ENCODE data around the gene TRIM4.

Gene TRIM4

DNA sequence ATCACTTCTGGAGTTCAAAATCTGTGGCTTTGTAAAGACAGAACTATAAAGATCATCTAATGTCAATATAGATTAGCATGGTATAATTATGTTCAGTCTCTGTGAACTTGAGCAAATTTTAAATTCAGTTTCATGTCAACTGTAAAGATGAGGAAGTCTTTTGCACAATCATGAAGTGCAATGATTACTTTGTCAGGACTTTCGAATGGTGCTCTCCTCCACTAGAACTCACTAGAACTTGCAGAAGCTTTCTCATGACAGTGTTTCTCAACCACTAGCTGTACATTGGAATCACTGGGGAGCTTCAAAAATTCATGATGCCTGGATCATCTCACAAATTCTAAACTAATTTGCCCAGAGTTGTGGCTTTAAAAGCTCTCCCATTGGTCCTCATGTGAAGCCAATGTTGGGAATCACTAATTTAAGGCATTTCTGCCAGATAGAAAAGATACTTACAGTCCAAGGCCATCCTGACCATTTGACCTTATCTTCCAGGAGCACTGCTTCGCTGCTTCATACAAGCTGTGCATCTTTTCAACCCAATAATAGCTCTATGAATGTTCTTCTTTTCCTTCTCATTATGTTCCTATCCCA, 55.4 kb downstream of the TRIM4 start:
- Histone ChIP-seq H3K4me3 (ENCODE audit: insufficient read length, low read depth) (no peak overlapping the region), H3K27me3 (ENCODE audit: insufficient read depth, insufficient read length) (no peaks in the 10 kb centered on the region), H3K9ac (ENCODE audit: insufficient read length, low read depth) (no peak overlapping the region), H3K36me3 (ENCODE audit: insufficient read depth, insufficient read length, low read length) (no peaks in the 10 kb centered on the region), H3K4me1 (ENCODE audit: insufficient read depth, insufficient read length) (no peaks in the 10 kb centered on the region), H3K9me3 (ENCODE audit: insufficient read depth, low read length) (peaks cover 25% of the 10 kb centered on the region)
- TF ChIP-seq SUZ12 (IDR thresholded peaks at IDR 0.05; ENCODE audit: extremely low read depth, insufficient read depth, insufficient read length) (no peak), ZNF274 (IDR thresholded peaks at IDR 0.05; ENCODE audit: low read depth, low read length) (no peak), YY1 (IDR thresholded peaks at IDR 0.05; ENCODE audit: insufficient read depth, insufficient read length) (no peak)
- no peak for DNase-seq (ENCODE audit: low read depth, low spot score)

DNA sequence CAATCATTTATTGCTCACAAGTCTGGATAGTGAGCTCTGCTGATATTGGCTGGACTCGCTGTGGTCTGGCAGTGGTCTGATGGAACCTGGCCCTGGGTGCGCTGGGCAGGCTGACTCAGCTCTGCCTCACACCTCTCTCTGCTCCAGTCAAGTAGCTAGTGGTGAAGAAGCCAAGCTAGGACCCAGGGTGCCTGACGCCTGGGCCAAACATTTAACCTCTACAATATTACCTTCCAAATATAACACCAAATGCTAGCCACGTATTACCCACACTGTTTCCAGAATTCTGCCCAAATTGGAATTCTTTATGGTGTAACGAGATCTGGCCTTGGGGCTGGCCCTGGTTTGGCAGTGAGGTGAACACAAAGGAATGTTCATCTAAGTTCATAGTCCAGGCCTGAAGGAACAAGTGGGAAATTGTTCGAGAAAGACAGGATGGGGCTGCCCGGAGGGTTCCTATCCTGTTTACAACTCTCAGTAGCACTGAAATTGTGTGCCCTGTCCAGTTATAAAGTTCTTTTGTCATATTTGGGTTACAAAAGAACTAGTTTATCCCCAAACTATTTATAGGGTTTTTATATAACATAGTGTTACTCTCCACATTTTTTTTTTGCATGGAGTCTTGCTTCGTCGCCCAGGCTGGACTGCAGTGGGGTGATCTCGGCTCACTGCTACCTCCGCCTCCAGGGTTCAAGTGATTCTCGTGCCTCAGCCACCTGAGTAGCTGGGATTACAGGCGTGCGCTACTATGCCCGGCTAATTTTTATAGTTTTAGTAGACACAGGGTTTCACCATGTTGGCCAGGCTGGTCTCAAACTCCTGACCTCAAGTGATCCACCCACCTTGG, 58.8 kb downstream of the TRIM4 start:
- Histone ChIP-seq H3K9me3 (ENCODE audit: insufficient read depth, low read length) (peaks cover 25% of the 10 kb centered on the region), H3K4me1 (ENCODE audit: insufficient read depth, insufficient read length) (no peaks in the 10 kb centered on the region), H3K36me3 (ENCODE audit: insufficient read depth, insufficient read length, low read length) (no peaks in the 10 kb centered on the region), H3K27me3 (ENCODE audit: insufficient read depth, insufficient read length) (no peaks in the 10 kb centered on the region), H3K4me3 (ENCODE audit: insufficient read length, low read depth) (no peak overlapping the region), H3K9ac (ENCODE audit: insufficient read length, low read depth) (no peak overlapping the region)
- DNase-seq (ENCODE audit: low read depth, low spot score), result no peak
- TF ChIP-seq YY1 (IDR thresholded peaks at IDR 0.05; ENCODE audit: insufficient read depth, insufficient read length) (no peak), SUZ12 (IDR thresholded peaks at IDR 0.05; ENCODE audit: extremely low read depth, insufficient read depth, insufficient read length) (no peak), ZNF274 (IDR thresholded peaks at IDR 0.05; ENCODE audit: low read depth, low read length) (no peak)

DNA sequence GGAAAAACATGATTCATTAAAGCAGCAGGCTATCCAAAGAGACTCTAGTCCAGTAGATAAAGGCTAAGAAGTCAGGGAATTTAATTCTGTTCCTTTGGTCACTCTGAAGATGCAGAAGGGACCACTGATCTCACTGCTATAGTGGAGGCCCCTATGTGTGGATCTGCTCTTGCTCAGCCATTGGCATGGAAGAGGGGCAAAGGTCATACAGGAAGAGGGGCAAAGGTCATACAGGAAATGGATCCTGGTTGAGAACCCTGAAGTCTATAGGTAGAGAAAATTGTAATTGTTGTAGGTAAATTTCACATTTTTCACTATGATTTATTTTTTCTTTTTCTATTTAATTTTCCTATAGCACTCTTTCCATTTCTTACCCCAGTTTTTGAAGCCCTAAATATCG, 64.1 kb downstream of the TRIM4 start:
- Histone ChIP-seq H3K4me1 (ENCODE audit: insufficient read depth, insufficient read length) (no peaks in the 10 kb centered on the region), H3K9me3 (ENCODE audit: insufficient read depth, low read length) (no peaks in the 10 kb centered on the region), H3K4me3 (ENCODE audit: insufficient read length, low read depth) (no peak overlapping the region), H3K9ac (ENCODE audit: insufficient read length, low read depth) (no peak overlapping the region), H3K36me3 (ENCODE audit: insufficient read depth, insufficient read length, low read length) (no peaks in the 10 kb centered on the region), H3K27me3 (ENCODE audit: insufficient read depth, insufficient read length) (no peaks in the 10 kb centered on the region)
- DNase-seq (ENCODE audit: low read depth, low spot score), result no peak
- TF ChIP-seq YY1 (IDR thresholded peaks at IDR 0.05; ENCODE audit: insufficient read depth, insufficient read length), result no peak
- TF ChIP-seq SUZ12 (IDR thresholded peaks at IDR 0.05; ENCODE audit: extremely low read depth, insufficient read depth, insufficient read length), result no peak
- no peak for TF ChIP-seq ZNF274 (IDR thresholded peaks at IDR 0.05; ENCODE audit: low read depth, low read length)

DNA sequence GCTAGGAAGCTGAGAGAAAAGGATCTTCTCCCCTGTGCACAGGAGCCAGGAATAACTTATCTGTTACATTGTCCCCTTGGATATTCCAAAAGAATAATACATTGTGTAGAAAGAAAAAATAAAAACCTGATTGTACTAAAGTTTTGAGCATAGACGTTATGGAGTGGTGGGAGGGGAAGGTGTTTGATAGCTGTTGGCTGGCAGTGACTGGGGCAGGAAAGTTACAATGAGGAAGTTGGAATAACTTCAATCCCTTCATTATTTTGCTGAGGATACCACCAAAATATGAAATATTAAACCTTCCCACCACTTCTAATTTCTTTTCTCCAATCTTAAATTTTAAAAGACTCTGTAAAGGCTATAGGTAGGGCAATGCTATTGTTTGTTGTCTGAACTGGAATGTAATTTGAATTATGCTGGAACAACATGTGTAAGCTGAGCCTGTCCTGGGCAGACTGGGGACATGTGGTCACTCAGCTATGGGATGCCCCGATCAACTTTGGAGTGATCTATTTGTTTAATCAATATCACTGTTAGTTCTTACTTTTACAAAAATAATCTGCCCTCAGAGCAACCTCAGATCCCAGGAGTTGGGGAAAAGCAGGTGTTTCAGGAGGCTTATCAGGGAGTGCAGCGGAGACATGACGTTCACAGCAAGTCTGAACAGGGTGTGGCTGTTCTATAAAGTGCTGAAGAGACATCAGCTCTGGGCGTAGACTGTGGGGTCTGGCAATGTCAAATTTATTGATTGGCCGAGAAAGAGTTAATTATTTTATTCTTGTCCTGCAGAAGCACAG, 70.7 kb downstream of the TRIM4 start:
- Histone ChIP-seq H3K9me3 (ENCODE audit: insufficient read depth, low read length) (no peaks in the 10 kb centered on the region), H3K4me1 (ENCODE audit: insufficient read depth, insufficient read length) (no peaks in the 10 kb centered on the region), H3K4me3 (ENCODE audit: insufficient read length, low read depth) (no peak overlapping the region), H3K27me3 (ENCODE audit: insufficient read depth, insufficient read length) (no peaks in the 10 kb centered on the region), H3K9ac (ENCODE audit: insufficient read length, low read depth) (no peak overlapping the region), H3K36me3 (ENCODE audit: insufficient read depth, insufficient read length, low read length) (no peaks in the 10 kb centered on the region)
- DNase-seq (ENCODE audit: low read depth, low spot score), result no peak
- TF ChIP-seq YY1 (IDR thresholded peaks at IDR 0.05; ENCODE audit: insufficient read depth, insufficient read length) (no peak), ZNF274 (IDR thresholded peaks at IDR 0.05; ENCODE audit: low read depth, low read length) (no peak), SUZ12 (IDR thresholded peaks at IDR 0.05; ENCODE audit: extremely low read depth, insufficient read depth, insufficient read length) (no peak)

DNA sequence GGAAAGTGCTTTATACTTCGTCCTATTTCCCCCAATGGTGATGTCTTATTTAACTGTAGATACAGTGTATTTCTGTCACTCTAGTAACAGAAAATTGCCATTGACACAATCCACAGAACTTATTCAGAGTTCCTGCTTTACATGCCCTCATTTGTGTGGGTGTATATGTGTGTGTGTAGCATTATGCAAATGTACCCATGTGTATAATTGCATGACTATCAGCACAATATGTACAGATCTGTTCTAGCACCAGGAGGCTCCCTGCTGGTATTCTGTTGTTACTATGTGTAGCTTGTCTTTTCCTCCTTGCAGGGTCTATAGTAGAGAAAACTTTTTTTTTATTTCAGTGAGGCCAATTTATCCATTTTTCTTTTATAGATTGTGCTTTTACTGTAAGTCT, 75.0 kb downstream of the TRIM4 start:
- Histone ChIP-seq H3K27me3 (ENCODE audit: insufficient read depth, insufficient read length) (no peaks in the 10 kb centered on the region), H3K4me1 (ENCODE audit: insufficient read depth, insufficient read length) (no peaks in the 10 kb centered on the region), H3K9ac (ENCODE audit: insufficient read length, low read depth) (no peak overlapping the region), H3K9me3 (ENCODE audit: insufficient read depth, low read length) (no peaks in the 10 kb centered on the region), H3K36me3 (ENCODE audit: insufficient read depth, insufficient read length, low read length) (no peaks in the 10 kb centered on the region), H3K4me3 (ENCODE audit: insufficient read length, low read depth) (no peak overlapping the region)
- TF ChIP-seq ZNF274 (IDR thresholded peaks at IDR 0.05; ENCODE audit: low read depth, low read length) (no peak), YY1 (IDR thresholded peaks at IDR 0.05; ENCODE audit: insufficient read depth, insufficient read length) (no peak), SUZ12 (IDR thresholded peaks at IDR 0.05; ENCODE audit: extremely low read depth, insufficient read depth, insufficient read length) (no peak)
- no peak for DNase-seq (ENCODE audit: low read depth, low spot score)

DNA sequence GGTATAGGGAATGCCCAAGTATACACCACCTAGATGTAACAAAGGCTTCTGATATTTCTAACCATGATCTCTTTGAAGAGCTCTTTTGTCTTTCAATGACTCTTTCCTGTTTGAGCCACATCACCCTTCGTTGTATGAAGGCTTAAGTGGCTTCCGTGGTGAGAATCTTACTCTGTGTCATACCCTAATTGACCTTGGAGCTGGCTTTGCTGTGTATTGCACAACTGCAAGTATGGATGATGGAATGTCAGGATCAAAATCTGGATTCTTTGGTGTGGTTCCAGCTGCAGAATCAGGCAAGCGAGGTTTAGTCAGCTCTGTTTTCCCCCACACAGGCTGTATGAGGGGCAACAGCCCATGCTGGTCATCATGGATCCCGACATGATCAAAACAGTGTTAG, 75.5 kb downstream of the TRIM4 start:
- no peak for TF ChIP-seq YY1 (IDR thresholded peaks at IDR 0.05; ENCODE audit: insufficient read depth, insufficient read length)
- no peak for TF ChIP-seq ZNF274 (IDR thresholded peaks at IDR 0.05; ENCODE audit: low read depth, low read length)
- TF ChIP-seq SUZ12 (IDR thresholded peaks at IDR 0.05; ENCODE audit: extremely low read depth, insufficient read depth, insufficient read length), result no peak
- H3K4me3 ChIP-seq (ENCODE audit: insufficient read length, low read depth), result no peak overlapping the region
- no peaks in the 10 kb centered on the region for H3K9me3 ChIP-seq (ENCODE audit: insufficient read depth, low read length)
- H3K36me3 ChIP-seq (ENCODE audit: insufficient read depth, insufficient read length, low read length), result no peaks in the 10 kb centered on the region
- no peaks in the 10 kb centered on the region for H3K4me1 ChIP-seq (ENCODE audit: insufficient read depth, insufficient read length)
- DNase-seq (ENCODE audit: low read depth, low spot score), result no peak
- no peaks in the 10 kb centered on the region for H3K27me3 ChIP-seq (ENCODE audit: insufficient read depth, insufficient read length)
- no peak overlapping the region for H3K9ac ChIP-seq (ENCODE audit: insufficient read length, low read depth)

DNA sequence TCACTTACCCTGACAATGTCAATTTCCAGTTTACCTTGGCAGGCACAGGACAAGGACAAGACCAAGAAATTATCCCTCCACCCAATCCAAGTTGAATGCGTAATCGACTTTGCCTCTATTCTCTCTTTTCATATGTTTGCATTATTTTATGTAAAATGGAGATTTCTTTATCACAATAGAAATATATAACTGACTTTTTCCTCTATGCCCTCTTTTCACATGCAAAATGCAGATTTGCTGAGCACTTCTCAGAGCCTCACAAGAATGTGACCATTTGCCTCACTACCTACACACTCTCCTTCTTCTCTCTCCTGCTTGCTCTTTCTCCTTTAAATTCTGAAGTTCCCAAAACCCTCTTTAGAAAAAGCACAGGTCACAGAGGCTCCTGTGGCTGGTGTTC, 76.4 kb downstream of the TRIM4 start:
- H3K27me3 ChIP-seq (ENCODE audit: insufficient read depth, insufficient read length), result no peaks in the 10 kb centered on the region
- no peak overlapping the region for H3K9ac ChIP-seq (ENCODE audit: insufficient read length, low read depth)
- DNase-seq (ENCODE audit: low read depth, low spot score), result no peak
- no peaks in the 10 kb centered on the region for H3K36me3 ChIP-seq (ENCODE audit: insufficient read depth, insufficient read length, low read length)
- H3K4me1 ChIP-seq (ENCODE audit: insufficient read depth, insufficient read length), result no peaks in the 10 kb centered on the region
- H3K4me3 ChIP-seq (ENCODE audit: insufficient read length, low read depth), result no peak overlapping the region
- TF ChIP-seq YY1 (IDR thresholded peaks at IDR 0.05; ENCODE audit: insufficient read depth, insufficient read length) (no peak), SUZ12 (IDR thresholded peaks at IDR 0.05; ENCODE audit: extremely low read depth, insufficient read depth, insufficient read length) (no peak), ZNF274 (IDR thresholded peaks at IDR 0.05; ENCODE audit: low read depth, low read length) (no peak)
- no peaks in the 10 kb centered on the region for H3K9me3 ChIP-seq (ENCODE audit: insufficient read depth, low read length)
